Head of caudate nucleus (tissue), 42 donors: ENCODE measurements around the gene HAND1.

Experiments
- DNase-seq, 42 donors: peaks; one replicate each; pipeline versions ENCODE4 v3.0.0 to v3.0.0-alpha.2; 2020 to 2021; ENCODE audit warnings: mixed read lengths in 7 of 42
- intact Hi-C: fragments of 100-400 bp; cut with DNase I; formaldehyde crosslinking; loops from one replicate; pipeline ENCODE4 v1.15.0; 2022

HAND1 gene

DNA sequence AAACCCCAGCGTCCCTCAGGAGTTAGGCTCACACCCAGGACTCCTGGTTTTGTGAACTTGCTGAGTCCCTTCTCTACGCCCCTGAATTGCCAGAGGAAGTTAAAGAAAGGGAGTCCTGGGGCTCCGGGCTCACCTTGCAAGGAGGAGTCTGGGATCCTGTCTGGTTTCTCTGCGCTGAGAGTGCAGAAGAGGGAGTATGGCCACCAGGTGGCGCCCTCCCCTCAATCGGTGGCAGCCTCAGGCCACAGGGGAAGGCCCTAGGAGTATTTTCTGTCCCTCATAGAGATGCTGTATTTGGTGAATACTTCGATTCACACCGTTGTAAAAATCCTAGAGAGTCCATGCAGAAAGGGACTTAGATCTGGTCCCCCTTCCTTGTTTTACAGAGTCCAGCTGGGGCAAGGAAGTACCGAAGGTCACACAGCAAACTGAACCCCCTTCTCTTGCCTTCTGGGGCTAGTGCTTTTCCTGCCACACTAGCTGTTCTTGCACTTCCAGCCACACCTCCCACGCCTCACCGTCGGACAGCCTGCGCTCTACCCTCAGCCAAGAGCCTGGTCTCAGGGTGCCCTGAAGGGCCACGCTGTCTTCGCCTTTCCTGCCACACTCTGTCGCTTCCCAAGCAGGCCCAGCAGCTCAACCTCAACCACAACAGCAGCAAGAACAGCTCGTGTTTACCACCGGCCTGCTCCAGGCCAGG, 10.2 kb downstream of the HAND1 start:
- DNase-seq: peak; percentile 55 to 92 (median 83)

DNA sequence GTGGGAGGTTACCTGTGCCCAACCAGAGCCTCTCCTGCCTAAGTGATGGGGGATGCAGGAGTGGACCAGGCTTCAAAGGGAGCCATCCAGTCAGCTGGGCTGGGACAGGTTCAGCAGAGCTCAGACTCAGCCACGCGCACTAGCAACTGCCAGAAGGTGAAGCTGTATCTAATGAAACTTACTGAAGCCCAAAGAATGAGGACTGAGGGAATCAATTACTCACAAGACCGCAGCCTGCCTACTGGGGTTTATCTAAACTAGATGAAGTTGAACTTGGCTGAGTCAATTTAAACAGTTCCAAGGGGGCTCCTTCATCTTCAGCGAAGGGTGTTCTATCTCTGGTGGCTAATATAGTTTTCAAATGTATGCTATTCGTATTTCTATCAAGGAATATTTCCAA, 11.4 kb downstream of the HAND1 start:
- no peak for DNase-seq
- intact Hi-C loops: loop anchor here (5.0 kb wide), 1 partner anchor 146 kb away; no protein-coding TSS in a partner anchor

More for the DNA sequence above, 10.2 kb downstream of the HAND1 start:
- intact Hi-C loops: loop anchor here (5.0 kb wide), 1 partner anchor 144 kb away; no protein-coding TSS in a partner anchor

DNA sequence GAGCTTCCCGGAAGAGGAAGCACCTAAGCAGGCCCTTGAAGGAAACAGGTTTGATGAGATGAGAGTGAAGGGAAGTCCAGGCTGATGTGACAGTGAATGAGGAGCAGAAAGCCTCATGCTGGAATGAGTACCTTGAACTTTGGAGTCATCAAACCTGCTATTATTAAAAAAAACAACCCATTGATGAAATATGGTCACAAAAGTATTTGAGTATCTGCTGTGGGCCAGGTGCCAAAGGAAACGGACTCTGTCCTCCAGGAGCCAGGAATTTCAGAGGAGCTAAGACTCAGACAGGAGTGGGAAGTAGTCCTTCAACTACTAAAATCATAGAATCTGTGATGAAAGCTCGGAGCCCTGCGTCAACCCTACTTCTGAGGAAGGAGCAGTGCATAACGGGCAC, 11.9 kb downstream of the HAND1 start:
- intact Hi-C loops: loop anchor here (5.0 kb wide), 1 partner anchor 146 kb away; no protein-coding TSS in a partner anchor
- DNase-seq: no peak

DNA sequence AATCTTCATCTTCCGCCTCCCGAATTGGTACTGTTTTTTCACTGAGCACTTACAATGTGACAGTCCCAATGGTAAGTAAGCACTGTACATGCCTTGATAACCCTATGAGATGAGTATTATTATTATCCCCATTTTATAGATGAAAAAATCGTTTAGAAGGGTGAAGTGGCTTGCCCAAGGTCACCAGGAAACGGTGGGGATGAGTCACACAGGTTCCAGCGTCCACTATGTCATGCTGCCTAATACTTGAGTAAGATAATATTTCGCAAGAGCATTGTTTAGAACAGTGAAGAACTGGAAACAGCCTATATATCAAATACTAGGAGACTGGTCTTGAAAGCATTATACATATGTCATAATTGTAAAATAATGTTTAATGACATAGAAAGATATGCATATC, 12.9 kb downstream of the HAND1 start:
- no peak for DNase-seq
- intact Hi-C loops: loop anchor here (5.0 kb wide), 1 partner anchor 147 kb away; no protein-coding TSS in a partner anchor

DNA sequence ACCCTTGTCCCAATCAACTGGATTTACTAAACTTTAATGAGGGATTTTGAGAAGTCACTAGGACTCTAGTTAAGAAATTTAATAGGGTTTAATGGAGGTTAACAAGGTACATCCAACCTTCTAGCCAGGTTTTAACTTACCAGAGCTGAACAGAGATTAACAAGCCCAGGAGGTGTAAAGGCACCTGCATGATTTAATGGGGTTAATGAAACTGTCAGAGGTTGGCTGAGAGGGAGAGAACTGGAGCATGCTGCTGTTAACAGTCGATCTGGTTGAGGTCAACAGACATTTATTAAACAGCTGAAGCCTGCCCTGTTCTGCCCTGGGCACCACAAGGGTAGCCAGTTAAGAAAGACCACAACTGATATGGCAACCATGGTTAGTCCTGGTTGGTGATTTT, 13.6 kb downstream of the HAND1 start:
- no peak for DNase-seq
- intact Hi-C loops: no loop called here

DNA sequence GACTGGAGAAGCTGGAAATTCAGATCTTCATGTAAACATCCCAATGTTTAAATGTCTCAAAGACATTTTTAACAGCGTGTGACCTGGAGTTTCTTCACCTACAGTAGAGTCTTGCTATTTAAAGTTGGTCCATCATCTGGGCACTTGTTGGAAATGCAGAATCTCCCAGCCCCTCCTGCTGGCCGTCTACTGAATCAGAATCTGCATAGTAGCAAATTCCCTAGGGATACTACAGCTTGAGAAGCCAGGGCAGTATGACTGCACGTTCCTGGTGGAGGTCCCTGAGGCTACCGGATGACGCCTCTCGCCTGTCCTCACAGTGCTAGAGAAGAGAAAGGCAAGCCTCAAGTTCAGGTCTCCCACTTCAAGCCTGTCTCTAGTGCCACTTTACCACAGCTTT, 16.5 kb downstream of the HAND1 start:
- no peak for DNase-seq

DNA sequence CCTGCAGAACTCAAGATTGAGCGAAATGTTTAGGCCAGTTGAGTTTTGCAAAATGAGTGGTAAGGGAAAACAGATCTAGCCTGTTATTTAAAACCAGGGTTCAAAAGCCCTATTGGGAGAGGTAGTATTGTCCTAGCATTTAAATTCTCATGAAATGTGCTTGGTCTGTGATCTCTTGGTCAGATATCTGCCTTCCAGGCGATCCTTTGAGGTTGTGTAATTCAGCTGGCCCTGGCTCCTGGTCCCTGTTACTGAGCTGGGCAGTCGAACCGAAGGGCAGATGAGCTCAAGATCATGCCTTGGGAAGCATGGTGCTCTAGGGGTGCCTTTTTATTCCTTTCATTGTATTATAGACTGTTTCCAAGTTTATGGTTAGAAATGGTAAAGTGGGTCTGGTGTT, 17.9 kb downstream of the HAND1 start:
- intact Hi-C loops: no loop called here
- no peak for DNase-seq

More for the DNA sequence above, 16.5 kb downstream of the HAND1 start:
- intact Hi-C loops: no loop called here

DNA sequence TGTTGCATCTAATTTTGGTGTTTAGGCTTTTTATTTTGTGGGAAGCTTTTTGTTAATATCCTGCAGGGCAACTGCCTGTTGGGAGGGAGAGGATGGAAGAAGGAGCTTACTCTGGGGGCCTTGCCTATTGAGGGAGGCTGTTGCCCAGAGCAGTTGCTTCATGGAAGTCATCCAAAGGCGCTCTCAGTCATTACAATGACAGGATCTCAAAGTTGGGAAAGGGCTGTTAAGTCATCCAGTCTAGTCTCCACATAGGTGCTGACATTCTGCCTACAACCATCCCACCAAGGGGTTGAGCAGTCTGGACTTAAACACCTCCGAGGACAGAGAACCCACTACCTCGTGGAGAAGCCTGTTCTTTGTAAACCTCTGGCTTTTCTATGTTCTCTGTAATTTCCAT, 19.0 kb downstream of the HAND1 start:
- intact Hi-C loops: no loop called here
- DNase-seq: no peak

DNA sequence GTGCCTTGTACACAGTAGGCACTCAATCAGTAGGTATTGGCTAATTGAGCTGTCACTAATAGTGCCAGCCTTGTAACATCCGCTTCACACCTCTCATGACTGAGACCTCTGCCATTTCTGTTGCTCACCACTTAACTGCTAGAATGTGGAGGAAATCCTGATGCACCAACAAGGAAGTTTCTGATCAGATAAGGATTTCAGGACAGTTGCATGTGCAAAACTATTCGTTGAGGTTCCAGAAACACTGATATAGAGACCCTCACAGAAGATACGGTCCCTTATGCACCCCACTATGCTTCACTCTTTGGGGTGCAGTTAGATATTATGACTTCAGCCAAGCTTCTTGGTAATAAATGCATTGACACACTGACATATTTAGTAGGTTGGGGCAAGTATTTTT, 21.5 kb downstream of the HAND1 start:
- no peak for DNase-seq
- intact Hi-C loops: no loop called here

DNA sequence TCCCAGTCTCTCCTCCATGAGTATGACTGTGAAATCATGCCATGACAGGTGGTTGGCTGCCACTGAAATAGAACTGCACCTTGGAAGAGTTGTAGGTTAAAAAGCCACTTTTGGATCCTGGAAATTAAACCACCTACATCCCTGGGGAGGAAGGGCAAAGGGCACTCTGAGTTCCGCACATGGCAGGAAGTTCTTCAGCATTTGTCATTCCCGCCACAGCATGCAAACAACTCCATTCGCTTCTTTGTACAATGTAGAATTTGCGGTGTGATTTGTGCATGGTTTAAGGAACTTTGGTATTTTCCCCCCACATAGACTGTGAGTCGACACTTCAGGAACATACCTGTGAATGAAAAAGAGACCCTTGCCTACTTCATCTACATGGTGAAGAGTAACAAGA, 22.4 kb downstream of the HAND1 start:
- no peak for DNase-seq
- intact Hi-C loops: no loop called here

DNA sequence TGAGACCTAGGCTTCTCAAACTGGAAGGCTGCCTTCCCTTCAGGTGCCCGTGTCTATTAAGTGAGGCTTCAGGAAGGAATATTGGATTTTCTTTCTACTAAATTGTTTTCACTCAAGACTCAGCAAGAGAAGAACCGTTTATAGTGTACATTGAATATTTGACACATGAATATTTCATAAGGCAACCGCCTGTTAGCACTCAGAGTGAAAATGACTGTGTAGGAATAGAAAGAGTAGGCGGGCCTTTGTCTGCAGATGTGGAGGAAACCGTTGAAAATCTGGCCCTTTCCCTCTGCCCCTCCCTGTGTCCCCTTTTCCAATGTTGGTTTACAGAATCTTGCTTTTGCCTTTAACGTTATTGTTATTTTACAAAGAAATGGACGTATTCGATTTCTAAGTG, 26.1 kb downstream of the HAND1 start:
- intact Hi-C loops: no loop called here
- DNase-seq: peak in 5 of 42 donors; percentile 13 to 52 (median 25)

DNA sequence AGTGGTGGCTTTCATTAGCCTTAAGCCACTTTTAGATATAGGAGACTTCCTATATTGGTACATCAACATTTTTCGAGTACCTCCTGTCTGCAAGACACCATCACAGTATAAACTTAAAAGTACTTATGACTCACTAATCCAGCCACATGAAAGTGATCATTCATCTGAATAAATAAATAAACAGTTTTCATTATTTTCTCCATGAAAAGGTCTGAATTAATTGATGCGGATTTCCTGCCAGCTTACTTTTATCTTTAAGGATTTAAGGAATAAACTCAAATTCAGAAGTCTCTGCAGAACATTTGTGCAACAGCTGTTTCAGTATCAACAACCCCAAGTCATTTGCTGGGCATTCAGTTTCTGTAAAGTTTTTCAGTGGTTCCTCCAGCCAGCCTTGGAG, 28.2 kb downstream of the HAND1 start:
- no peak for DNase-seq
- intact Hi-C loops: loop anchor here (10.0 kb wide), 1 partner anchor 305 kb away; the partner anchor contains the start of gene LARP1

DNA sequence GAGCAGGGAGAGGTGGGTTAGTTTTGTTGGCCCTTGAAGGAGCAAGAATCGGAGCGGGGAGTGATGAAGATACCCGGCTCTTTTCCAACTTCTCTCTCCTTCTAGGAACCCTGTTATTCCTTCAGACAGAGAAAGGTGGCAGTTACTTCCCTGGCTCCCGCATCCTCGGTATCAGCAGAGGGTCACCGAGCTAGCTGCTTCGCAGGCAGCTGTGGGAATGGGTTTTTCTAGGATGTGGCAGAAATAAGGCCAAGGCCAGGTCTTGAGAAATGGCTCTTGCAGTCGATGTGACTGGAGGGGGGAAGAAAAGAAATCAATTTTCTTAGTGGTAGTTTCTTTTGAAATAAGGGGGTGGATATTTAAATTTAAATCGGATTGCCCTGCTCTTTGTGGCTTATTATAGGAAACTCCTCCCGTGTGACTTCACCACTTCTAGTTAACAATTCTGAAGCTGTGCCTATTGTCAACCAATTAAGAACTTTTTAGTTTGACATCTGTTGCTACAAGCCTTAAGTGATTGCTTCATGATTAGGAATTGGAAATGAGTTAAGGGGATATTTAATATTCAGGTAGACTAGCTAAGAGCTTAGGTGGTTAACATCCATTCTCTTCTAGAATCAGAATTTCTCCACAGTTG, 30.8 kb downstream of the HAND1 start:
- intact Hi-C loops: loop anchor here (10.0 kb wide), 1 partner anchor 308 kb away; the partner anchor contains the start of gene LARP1
- DNase-seq: peak in 14 of 42 donors; percentile 6 to 46 (median 26)

DNA sequence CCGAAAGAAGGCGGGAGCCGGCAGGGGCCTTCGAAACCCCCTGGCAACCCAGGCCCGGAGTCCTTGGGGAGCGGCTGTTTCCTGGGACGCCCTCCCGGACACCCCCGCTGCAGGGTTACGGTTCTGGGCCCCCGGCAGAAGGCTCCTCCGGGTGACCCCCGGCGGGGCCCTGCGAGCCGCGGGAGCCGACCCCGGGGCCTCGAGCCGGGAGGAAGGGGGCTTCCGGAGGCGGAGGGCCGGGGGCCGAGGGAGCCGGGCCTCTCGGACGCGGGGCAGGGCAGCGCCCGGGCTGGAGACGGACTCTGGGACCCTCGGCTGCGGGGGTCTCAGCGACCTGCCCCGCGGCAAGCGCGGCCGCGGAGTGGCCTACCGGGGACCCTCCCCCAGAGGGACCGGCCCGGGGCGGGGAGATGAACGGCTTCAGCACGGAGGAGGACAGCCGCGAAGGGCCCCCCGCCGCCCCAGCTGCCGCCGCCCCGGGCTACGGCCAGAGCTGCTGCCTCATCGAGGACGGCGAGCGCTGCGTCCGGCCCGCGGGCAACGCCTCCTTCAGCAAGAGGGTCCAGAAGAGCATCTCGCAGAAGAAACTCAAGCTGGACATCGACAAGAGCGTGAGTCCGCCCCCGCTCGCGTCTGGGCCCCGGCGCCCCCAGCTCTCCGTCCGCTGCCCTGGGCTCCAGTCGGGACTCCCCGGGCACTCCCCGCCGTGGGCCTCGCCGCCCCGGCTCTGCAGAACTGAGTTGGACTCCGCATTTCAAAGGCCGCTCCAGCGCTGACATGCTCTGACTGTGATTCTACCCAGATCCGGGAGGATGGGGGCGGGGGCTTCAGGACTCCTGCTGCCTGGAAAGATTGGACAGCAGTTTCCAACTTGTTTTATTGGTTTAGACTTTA, 31.6 kb downstream of the HAND1 start:
- DNase-seq: peak; percentile 6 to 78 (median 54)
- intact Hi-C loops: loop anchor here (10.0 kb wide), 1 partner anchor 308 kb away; the partner anchor contains the start of gene LARP1

DNA sequence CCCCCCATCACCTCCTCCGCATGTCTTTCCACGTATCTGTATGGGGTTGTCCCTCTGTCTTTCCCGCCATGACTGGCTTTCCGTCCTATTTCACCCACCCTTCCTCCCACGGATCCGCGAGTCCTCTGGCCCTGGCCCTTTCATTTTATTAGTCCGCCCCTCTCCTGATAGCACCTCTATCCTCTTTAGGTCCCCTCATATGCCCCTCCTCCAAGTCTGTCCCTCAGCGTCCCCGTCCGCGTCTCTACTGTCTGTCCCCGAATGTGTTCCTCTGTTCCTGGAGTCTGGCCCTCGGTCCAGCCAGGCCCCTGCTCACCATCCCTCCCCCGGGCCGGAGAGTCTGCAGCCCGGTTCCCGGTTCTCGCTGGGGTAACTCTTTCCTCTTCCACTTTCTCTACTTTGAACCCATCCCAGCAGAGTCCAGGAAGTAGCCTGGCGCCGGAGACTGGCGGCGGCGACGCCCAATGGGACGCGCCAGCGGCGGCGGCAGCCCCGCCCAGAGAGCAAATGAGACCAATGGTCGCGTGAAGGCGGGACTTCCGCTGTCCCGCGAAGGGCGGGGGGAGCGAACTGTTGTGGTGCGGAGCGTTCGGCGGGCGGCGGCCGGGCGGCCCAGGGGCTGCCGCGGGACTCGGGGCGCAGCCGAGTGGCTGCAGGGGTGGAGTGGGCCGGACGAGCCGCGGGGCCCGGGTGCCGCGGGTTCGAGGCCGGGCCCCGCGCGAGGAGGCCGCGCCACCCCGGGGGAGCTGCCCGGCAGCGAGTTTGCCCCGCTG, 32.4 kb downstream of the HAND1 start, which contains the start of gene SAP30L:
SAP30L (plus strand) TSS at position 576 of the 773 bp plus-strand sequence. CDS start 608 bp downstream, outside the sequence.
- intact Hi-C loops: loop anchor here (10.0 kb wide), 1 partner anchor 309 kb away; the partner anchor contains the start of gene LARP1
- DNase-seq: peak; percentile 89 to 97 (median 95)

DNA sequence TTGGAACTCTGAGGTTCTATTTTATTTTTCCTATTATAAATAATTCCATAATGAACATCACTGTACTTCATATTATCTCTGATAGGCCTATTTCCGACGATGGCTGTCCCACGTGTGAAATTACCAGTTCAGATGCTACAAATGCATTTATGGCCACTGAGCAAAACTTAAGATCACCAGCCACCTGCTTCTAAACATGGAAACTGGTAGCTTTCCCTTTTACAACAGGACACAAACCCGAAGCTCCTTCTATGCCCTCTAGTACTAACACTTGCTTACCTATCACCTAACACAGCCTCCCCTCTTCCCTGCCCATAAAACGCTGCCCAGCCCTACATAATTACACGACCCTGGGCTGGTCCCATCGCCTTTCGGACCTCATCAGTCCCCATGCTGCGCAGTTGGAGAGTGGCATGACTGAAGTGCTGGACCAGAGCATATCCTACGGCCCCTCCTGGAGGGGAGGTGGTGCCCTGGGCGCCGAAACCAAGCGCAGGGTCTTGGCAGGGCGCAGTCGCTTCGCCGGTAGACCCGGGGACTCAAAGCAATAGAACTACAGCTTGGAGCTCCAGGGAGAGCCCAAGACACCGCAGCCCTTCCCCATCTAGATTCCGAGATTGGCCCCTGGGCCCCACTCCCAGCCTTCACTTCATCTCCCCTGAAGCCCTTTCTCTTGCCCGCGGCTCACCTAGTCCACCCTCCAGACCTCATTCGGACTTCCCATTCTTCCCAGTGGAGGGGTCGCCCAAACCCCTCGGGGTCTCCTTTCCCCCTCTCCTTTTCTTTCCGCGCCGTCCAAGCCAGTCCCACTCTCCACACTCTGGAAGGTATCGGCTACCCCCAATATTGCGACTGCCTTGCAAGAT, 33.2 kb downstream of the HAND1 start:
- intact Hi-C loops: loop anchor here (10.0 kb wide), 1 partner anchor 310 kb away; the partner anchor contains the start of gene LARP1
- DNase-seq: peak in 20 of 42 donors; percentile 2 to 45 (median 16)

DNA sequence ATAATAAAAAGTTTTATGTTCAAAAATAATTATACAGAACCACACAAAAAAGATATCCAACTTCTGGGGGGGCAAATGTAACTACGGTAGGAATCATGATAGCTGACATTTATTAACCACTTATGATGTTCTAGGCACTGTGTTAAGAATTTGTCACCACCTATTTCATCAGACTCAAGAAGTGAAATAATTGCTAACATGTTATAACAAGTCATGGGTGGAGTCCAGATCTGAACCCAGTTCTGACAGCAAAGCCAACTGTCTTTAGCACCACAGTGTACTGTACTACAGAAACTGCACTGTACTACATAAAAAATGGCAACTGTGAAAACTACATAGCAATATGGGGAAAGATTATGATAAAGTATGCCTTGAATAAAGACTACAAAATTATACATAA, 35.2 kb downstream of the HAND1 start:
- intact Hi-C loops: loop anchor here (10.0 kb wide), 1 partner anchor 312 kb away; the partner anchor contains the start of gene LARP1
- DNase-seq: no peak
